H9 (cell line): ENCODE results near the gene KLK1. TPM values are rescaled to one million over a fixed set of nuclear protein-coding genes. Genes with fewer than 3 reads are reported as not detected.
A peak's percentile ranks its signal among the peaks of the same experiment; 100 is the strongest.

Source experiments
- DNase-seq: peaks from one replicate; pipeline ENCODE4 v3.0.0-alpha.2; 2017
- H2AFZ ChIP-seq: one replicate; pipeline ENCODE4 v1.6.1; 2013; ENCODE audit warnings: mild to moderate bottlenecking, low read length, control low read depth, moderate library complexity
- H2AK5ac ChIP-seq: 2 replicates; pipeline ENCODE4 v1.6.1; 2013; ENCODE audit warnings: low read length, control low read depth, mixed read lengths; ENCODE audit not compliant: insufficient read length
- H2BK120ac ChIP-seq: one replicate; pipeline ENCODE4 v1.6.1; 2013; ENCODE audit warnings: low read depth, mild to moderate bottlenecking, low read length, control low read depth, inconsistent platforms; ENCODE audit not compliant: poor library complexity, severe bottlenecking
- H2BK12ac ChIP-seq: 2 replicates; pipeline ENCODE4 v1.6.1; 2013; ENCODE audit warnings: low read length, control low read depth, mixed read lengths, low read depth; ENCODE audit not compliant: insufficient read length
- H2BK15ac ChIP-seq: 2 replicates; pipeline ENCODE4 v1.6.1; 2013; ENCODE audit warnings: low read depth, low read length, control low read depth
- H2BK20ac ChIP-seq: one replicate; pipeline ENCODE4 v1.6.1; 2013; ENCODE audit warnings: low read depth, mild to moderate bottlenecking, low read length, control low read depth, inconsistent platforms; ENCODE audit not compliant: poor library complexity, severe bottlenecking
- H2BK5ac ChIP-seq: 2 replicates; pipeline ENCODE4 v1.6.1; 2013; ENCODE audit warnings: low read length, control low read depth, mixed read lengths; ENCODE audit not compliant: insufficient read length
- H3K14ac ChIP-seq: 2 replicates; pipeline ENCODE4 v1.6.1; 2013; ENCODE audit warnings: low read length, control low read depth; ENCODE audit not compliant: insufficient read depth
- H3K18ac ChIP-seq: 2 replicates; pipeline ENCODE4 v1.6.1; 2013; ENCODE audit warnings: low read depth, mild to moderate bottlenecking, mixed read lengths, low read length, control low read depth; ENCODE audit not compliant: insufficient read length
- H3K23ac ChIP-seq: 2 replicates; pipeline ENCODE4 v1.6.1; 2013; ENCODE audit warnings: low read length, control low read depth, mixed read lengths, low read depth; ENCODE audit not compliant: insufficient read length
- H3K23me2 ChIP-seq: 2 replicates; pipeline ENCODE4 v1.6.1; 2013; ENCODE audit warnings: low read depth, mild to moderate bottlenecking, mixed read lengths, low read length, control low read depth; ENCODE audit not compliant: insufficient read length, poor library complexity, severe bottlenecking
- H3K27ac ChIP-seq: 2 replicates; pipeline ENCODE4 v1.5.1; 2013; ENCODE audit warnings: low read length, control low read depth, mixed read lengths, low read depth; ENCODE audit not compliant: insufficient read length
- H3K27me3 ChIP-seq: 2 replicates; pipeline ENCODE4 v1.6.1; 2013; ENCODE audit warnings: low read length, control low read depth, inconsistent platforms; ENCODE audit not compliant: insufficient read depth
- H3K4ac ChIP-seq: 2 replicates; pipeline ENCODE4 v1.6.1; 2013; ENCODE audit warnings: low read depth, mild to moderate bottlenecking, control low read depth, inconsistent platforms, low read length, moderate library complexity
- H3K4me1 ChIP-seq: 2 replicates; pipeline ENCODE4 v1.6.1; 2013; ENCODE audit warnings: low read length, control low read depth, inconsistent platforms; ENCODE audit not compliant: insufficient read depth
- H3K4me2 ChIP-seq: 2 replicates; pipeline ENCODE4 v1.6.1; 2013; ENCODE audit warnings: low read length, control low read depth, mixed read lengths; ENCODE audit not compliant: insufficient read length, insufficient read depth
- H3K56ac ChIP-seq: 2 replicates; pipeline ENCODE4 v1.6.1; 2013; ENCODE audit warnings: low read depth, mild to moderate bottlenecking, mixed read lengths, low read length, control low read depth; ENCODE audit not compliant: insufficient read length
- H3K79me1 ChIP-seq: 2 replicates; pipeline ENCODE4 v1.6.1; 2013; ENCODE audit warnings: low read depth, mild to moderate bottlenecking, moderate library complexity, low read length, control low read depth, inconsistent platforms; ENCODE audit not compliant: insufficient read depth, poor library complexity, severe bottlenecking
- H3K79me2 ChIP-seq: 2 replicates; pipeline ENCODE4 v1.6.1; 2013; ENCODE audit warnings: low read length, control low read depth, inconsistent platforms; ENCODE audit not compliant: insufficient read depth
- H3K9ac ChIP-seq: 2 replicates; pipeline ENCODE4 v1.6.1; 2013; ENCODE audit warnings: low read length, control low read depth, mixed read lengths; ENCODE audit not compliant: insufficient read length; ENCODE audit errors: extremely low read depth
- H3K9me3 ChIP-seq: one replicate; pipeline ENCODE4 v1.6.1; 2013; ENCODE audit warnings: low read depth, low read length, inconsistent platforms; ENCODE audit not compliant: control insufficient read depth
- H3T11ph ChIP-seq: one replicate; pipeline ENCODE4 v1.6.1; 2013; ENCODE audit warnings: mild to moderate bottlenecking, low read length, control low read depth, inconsistent platforms
- H4K20me1 ChIP-seq: one replicate; pipeline ENCODE4 v1.6.1; 2013; ENCODE audit not compliant: control insufficient read depth, insufficient read length, insufficient read depth
- H4K5ac ChIP-seq: 2 replicates; pipeline ENCODE4 v1.6.1; 2013; ENCODE audit warnings: low read depth, mild to moderate bottlenecking, mixed read lengths, low read length, control low read depth; ENCODE audit not compliant: insufficient read length
- H4K8ac ChIP-seq: replicated peaks from 2 replicates; pipeline ENCODE4 v1.6.1; 2013; ENCODE audit warnings: low read length, control low read depth, mixed read lengths, low read depth; ENCODE audit not compliant: insufficient read length
- H4K91ac ChIP-seq: 2 replicates; pipeline ENCODE4 v1.6.1; 2013; ENCODE audit warnings: low read depth, mild to moderate bottlenecking, moderate library complexity, mixed read lengths, low read length, control low read depth; ENCODE audit not compliant: insufficient read length
- H3K27ac Mint-ChIP-seq, 3 experiments: 2 replicates in 2 of 3; 3 replicates in 1 of 3; pipeline ENCODE4 v1.8.0; 2020 to 2021; ENCODE audit warnings: mixed read lengths in 3 of 3, mild to moderate bottlenecking in 1 of 3, moderate library complexity in 1 of 3
- H3K27me3 Mint-ChIP-seq: 2 replicates; pipeline ENCODE4 v1.8.0; 2021; ENCODE audit warnings: low read depth, mild to moderate bottlenecking, moderate library complexity, mixed read lengths
- H3K36me3 Mint-ChIP-seq, 3 experiments: 2 replicates in 2 of 3; 3 replicates in 1 of 3; pipeline ENCODE4 v1.8.0; 2020 to 2021; ENCODE audit warnings: low read depth in 3 of 3, mixed read lengths in 3 of 3; ENCODE audit not compliant: insufficient read depth in 1 of 3
- H3K4me1 Mint-ChIP-seq, 2 experiments: 2 replicates each; pipeline ENCODE4 v1.8.0; 2020; ENCODE audit warnings: mixed read lengths in 2 of 2
- H3K4me3 Mint-ChIP-seq, 2 experiments: 2 replicates in 1 of 2; 3 replicates in 1 of 2; pipeline ENCODE4 v1.8.0; 2020 to 2021; ENCODE audit warnings: mild to moderate bottlenecking in 2 of 2, mixed read lengths in 2 of 2, moderate library complexity in 1 of 2
- H3K9me3 Mint-ChIP-seq, 2 experiments: 2 replicates in 1 of 2; 3 replicates in 1 of 2; pipeline ENCODE4 v1.8.0; 2020; ENCODE audit warnings: mild to moderate bottlenecking in 2 of 2, mixed read lengths in 2 of 2, moderate library complexity in 1 of 2
- CTCF ChIP-seq: fragments of 200-600 bp; sonication (generic); conservative IDR thresholded peaks from 3 replicates; pipeline ENCODE4 v1.8.0; 2021; ENCODE audit warnings: antibody characterized with exemption, mild to moderate bottlenecking
- WGBS: extraction: QIAGEN DNeasy Blood & Tissue Kit; methylation state at CpG from one replicate; pipeline ENCODE4 v1.1.7; 2013; ENCODE audit warnings: missing lambda C conversion rate, low lambda C conversion rate, mixed read lengths; ENCODE audit not compliant: insufficient read length; ENCODE audit errors: extremely low coverage; 5-methylcytosine and 5-hydroxymethylcytosine counted together
- total RNA-seq: library from RNA; stranded (reverse); gene quantifications from 2 replicates; pipeline ENCODE4 v1.2.1, GENCODE V29; 2021

KLK1 gene
- total RNA-seq, 1 experiment from 2014 or later, result 2.3 TPM

- peaks cover 3 to 4% of the 10 kb centered on the region in 2 experiments; a peak in 3 of 5 replicates for H3K9me3 Mint-ChIP-seq
Measured at GRCh38 chr19:50818859-50819472, 4.6 kb downstream of the KLK1 start.

More at GRCh38 chr19:50818859-50819472, 4.6 kb downstream of the KLK1 start:
- Histone ChIP-seq H4K8ac (no peak overlapping the region), H3K27ac (no peak overlapping the region), H3K18ac (no peak overlapping the region), H3K23ac (no peak overlapping the region), H2BK5ac (no peak overlapping the region), H3K14ac (no peak overlapping the region), H3K9ac (no peak overlapping the region), H3T11ph (no peak overlapping the region), H4K20me1 (no peaks in the 10 kb centered on the region), H3K23me2 (peaks cover 8% of the 10 kb centered on the region), H2BK20ac (no peak overlapping the region), H3K27me3 (peaks cover 12% of the 10 kb centered on the region; the same call in 1 of the 2 replicates), H2BK12ac (no peak overlapping the region), H2AK5ac (no peak overlapping the region), H3K79me2 (no peaks in the 10 kb centered on the region), H3K4ac (no peak overlapping the region), H2BK15ac (no peak overlapping the region), H3K79me1 (no peaks in the 10 kb centered on the region), H4K5ac (no peak overlapping the region), H4K91ac (no peak overlapping the region), H3K4me2 (peak overlapping the region; percentile 68), H3K4me1 (peaks cover 5% of the 10 kb centered on the region; the same call in 1 of the 2 replicates), H3K9me3 (no peaks in the 10 kb centered on the region), H2BK120ac (no peak overlapping the region), H3K56ac (no peak overlapping the region), H2AFZ (no peak overlapping the region)
- DNase-seq, result no peak
- Mint-ChIP-seq H3K36me3 (peaks cover 0 to 2% (median 0%) of the 10 kb centered on the region in 3 experiments; a peak in 4 of 7 replicates), H3K4me1 (peaks cover 33 to 42% of the 10 kb centered on the region in 2 experiments), H3K27me3 (peaks cover 89% of the 10 kb centered on the region), H3K4me3 (peak overlapping the region; percentile 76 to 87; a peak in 4 of 5 replicates), H3K27ac (no peak overlapping the region)
- no CpG with 5 or more reads among the region's 12 CpGs for WGBS
- TF ChIP-seq CTCF, result no peak
